Measurements from ENCODE around the gene RNF144A.

The RNF144A gene

DNA sequence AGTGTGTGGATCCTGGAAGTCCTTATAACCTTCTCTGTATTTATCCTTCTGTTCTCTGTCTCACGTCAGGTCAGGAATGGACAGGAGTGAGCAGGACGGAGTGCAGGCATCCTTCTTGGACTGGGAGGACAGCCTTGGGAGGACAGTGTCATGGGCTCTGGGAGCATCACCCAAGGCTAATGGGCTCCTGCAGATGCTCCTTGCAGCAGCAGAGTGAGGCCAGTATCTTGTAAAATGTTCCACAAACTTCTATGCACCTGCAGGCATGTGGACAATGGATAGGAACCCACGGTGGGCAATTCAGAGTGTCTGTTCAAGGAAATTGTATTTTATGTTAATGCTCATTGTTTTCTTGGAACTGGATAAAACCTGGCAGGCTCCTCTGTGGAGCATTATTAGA lies 176.2 kb downstream of the RNF144A start:
- H3K4me3 Mint-ChIP-seq, result no peak overlapping the region

More for the DNA sequence above, 176.2 kb downstream of the RNF144A start:
- no peaks in the 10 kb centered on the region for H3K36me3 Mint-ChIP-seq (ENCODE audit: insufficient read depth)
- no peaks in the 10 kb centered on the region for H3K27me3 Mint-ChIP-seq
- no peaks in the 10 kb centered on the region for H3K9me3 Mint-ChIP-seq
- DNase-seq, result no peak
- H3K4me1 Mint-ChIP-seq (ENCODE audit: low read depth in 2 of 2), result peaks cover 8 to 9% of the 10 kb centered on the region in 2 donors
- no peak overlapping the region for H3K27ac Mint-ChIP-seq
- ATAC-seq (replicated peaks), result no peak
